ENCODE measurements around the gene LRIG1.
A peak's percentile ranks its signal among the peaks of the same experiment; 100 is the strongest.

The LRIG1 gene

DNA sequence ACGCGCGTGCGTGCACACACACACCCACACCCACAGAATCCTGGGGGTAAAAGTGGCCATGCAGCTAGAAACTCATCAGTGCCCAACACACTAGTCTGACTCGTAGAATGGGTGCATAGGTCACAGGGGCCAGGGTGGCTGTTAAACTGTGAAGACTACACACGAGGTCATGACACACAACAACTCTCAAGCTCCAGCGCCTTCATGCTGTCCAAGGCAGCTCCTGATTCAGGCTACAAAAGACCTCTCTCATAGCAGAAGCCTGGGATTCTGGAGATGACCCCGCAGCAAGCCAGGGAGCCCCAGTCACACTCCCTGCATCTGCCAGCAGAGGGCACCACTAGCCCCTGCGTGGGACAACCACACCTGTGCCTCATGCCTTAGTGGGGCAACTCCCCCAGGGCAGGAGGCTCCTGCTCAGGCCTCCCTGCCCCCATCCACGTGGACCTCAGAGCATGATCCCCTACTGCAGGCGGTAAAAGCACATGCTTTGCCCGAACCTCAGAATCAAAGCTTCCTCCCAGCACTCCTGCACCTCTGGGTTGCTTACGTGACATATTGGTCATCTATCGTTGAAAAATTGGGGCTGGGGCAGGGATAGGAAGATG is 93.1 kb downstream of the LRIG1 start:
- peak overlapping the region; percentile 16 for H3K27ac Mint-ChIP-seq
- H3K36me3 Mint-ChIP-seq, result peaks cover 2% of the 10 kb centered on the region
- peaks cover 2% of the 10 kb centered on the region for H3K4me1 Mint-ChIP-seq (ENCODE audit: low read depth)
- no peaks in the 10 kb centered on the region for H3K27me3 Mint-ChIP-seq
- no peak overlapping the region for H3K4me3 Mint-ChIP-seq
- H3K9me3 Mint-ChIP-seq (ENCODE audit: low read depth), result no peaks in the 10 kb centered on the region

- Mint-ChIP-seq H3K4me3 (no peak overlapping the region), H3K4me1 (ENCODE audit: low read depth) (peaks cover 2% of the 10 kb centered on the region), H3K27ac (no peak overlapping the region), H3K9me3 (ENCODE audit: low read depth) (no peaks in the 10 kb centered on the region), H3K27me3 (no peaks in the 10 kb centered on the region), H3K36me3 (peaks cover 2% of the 10 kb centered on the region)
Observed at GRCh38 chr3:66406831-66407610, 93.8 kb downstream of the LRIG1 start.

DNA sequence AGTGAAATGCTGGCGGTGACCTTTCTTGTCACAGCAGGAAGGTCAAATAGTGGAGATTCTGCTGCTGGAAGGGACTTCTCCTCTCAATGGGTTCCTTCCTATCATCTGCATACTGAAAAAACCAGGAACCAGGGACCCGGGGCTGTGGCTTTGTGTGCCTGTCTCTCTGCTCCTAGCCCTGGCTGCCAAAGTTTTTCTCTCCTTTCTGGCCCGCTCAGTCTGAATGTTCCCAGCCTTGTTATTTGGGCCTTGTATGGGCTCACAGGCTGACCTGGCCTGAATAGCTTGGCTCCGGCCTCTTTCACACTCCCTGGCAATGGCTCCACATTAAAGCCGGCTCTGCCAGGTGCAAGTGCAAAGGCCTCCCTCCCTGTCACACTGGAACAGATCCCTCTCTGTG is 94.7 kb downstream of the LRIG1 start:
- Mint-ChIP-seq H3K4me1 (ENCODE audit: low read depth) (no peaks in the 10 kb centered on the region), H3K27me3 (no peaks in the 10 kb centered on the region), H3K36me3 (peaks cover 2% of the 10 kb centered on the region), H3K9me3 (ENCODE audit: low read depth) (no peaks in the 10 kb centered on the region), H3K27ac (no peak overlapping the region), H3K4me3 (no peak overlapping the region)

DNA sequence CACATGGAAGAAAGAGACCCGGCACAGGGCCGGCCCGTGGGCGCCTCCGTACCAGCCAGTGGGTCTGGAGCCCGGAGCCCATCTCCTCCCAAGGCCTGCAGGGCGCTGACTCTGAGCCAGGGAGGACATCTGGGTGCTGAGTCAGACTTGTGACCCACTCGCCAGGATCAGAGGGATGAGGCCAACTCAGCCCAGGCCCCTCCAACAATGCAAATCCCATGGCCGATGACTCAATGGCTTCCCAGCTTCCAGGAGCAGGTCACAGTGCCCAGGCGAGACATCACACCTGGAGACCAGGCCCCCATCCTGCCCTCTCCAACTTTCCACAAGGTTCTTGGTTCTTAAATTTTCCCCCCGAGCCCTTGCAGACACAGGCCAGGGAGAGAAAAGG is 95.1 kb downstream of the LRIG1 start:
- Mint-ChIP-seq H3K4me1 (ENCODE audit: low read depth) (no peaks in the 10 kb centered on the region), H3K36me3 (peaks cover 2% of the 10 kb centered on the region), H3K27me3 (no peaks in the 10 kb centered on the region), H3K27ac (no peak overlapping the region), H3K4me3 (no peak overlapping the region), H3K9me3 (ENCODE audit: low read depth) (no peaks in the 10 kb centered on the region)

DNA sequence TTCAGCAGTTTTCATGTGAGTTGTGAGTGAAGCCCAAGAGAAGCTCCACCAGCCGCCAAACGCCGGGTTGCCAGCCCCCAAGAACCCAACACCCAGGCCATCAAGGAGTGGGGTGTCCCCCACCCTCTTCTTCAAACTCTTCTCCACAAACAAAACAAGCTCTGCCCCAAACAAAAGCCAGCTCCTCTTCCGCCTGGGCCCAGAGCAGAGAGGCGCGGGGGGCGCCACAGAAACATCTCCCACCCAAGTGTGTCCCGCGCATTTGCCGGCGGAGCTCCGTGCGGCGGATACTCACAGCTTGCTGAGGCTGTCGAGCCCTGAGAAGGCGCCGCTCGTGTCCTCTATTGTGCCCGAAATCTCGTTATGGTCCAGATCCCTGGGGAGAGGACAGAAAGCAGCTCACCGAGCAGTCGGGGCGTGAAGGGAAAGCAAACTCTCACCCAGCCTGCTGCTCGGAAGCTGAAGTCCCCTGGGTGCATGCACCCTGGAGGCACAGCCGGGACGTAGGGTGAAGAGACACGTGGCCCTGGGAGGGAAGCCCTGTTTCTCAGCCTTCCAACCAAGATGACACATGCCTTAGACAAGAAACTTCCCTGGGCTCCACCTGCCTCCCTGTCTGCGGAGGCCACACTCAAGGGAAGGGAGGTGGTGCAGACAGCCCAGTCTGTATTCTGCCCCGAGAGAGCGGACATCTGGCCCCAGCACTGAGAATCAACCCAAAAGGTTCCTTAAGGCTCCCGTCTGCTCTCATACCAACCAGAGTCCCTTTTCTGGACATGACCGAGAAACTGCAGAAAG is 95.7 kb downstream of the LRIG1 start:
- Mint-ChIP-seq H3K36me3 (peaks cover 2% of the 10 kb centered on the region), H3K4me1 (ENCODE audit: low read depth) (no peaks in the 10 kb centered on the region), H3K27me3 (no peaks in the 10 kb centered on the region), H3K27ac (no peak overlapping the region), H3K4me3 (no peak overlapping the region), H3K9me3 (ENCODE audit: low read depth) (no peaks in the 10 kb centered on the region)

DNA sequence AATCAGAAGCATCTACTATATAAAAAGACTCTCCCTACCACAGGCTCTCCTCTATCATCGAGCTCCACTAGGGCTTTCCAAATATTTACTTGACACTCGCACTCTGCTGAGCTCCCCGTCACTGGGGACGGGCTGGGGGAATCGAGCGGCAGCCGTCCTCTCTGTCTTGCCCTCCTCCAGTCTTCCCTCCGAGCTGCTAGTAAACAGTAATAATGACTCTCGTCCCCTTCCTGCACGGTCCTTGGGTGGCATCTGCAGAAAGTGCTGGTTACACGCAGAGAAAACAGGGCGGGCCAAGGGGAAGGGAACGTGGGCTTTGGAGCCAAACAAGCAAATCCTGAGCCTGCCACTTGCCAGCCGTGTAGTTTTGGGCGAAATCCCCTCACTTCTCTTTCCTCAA is 96.6 kb downstream of the LRIG1 start:
- no peak overlapping the region for H3K4me3 Mint-ChIP-seq
- H3K36me3 Mint-ChIP-seq, result peaks cover 2% of the 10 kb centered on the region

GRCh38 chr3:66403323-66403990 is 97.4 kb downstream of the LRIG1 start:
- Mint-ChIP-seq H3K36me3 (peaks cover 2% of the 10 kb centered on the region), H3K27me3 (no peaks in the 10 kb centered on the region), H3K4me3 (no peak overlapping the region), H3K4me1 (ENCODE audit: low read depth) (no peaks in the 10 kb centered on the region), H3K9me3 (ENCODE audit: low read depth) (no peaks in the 10 kb centered on the region), H3K27ac (no peak overlapping the region)

More for the DNA sequence above, 96.6 kb downstream of the LRIG1 start:
- no peaks in the 10 kb centered on the region for H3K27me3 Mint-ChIP-seq
- H3K4me1 Mint-ChIP-seq (ENCODE audit: low read depth), result no peaks in the 10 kb centered on the region
- H3K9me3 Mint-ChIP-seq (ENCODE audit: low read depth), result no peaks in the 10 kb centered on the region
- H3K27ac Mint-ChIP-seq, result no peak overlapping the region

DNA sequence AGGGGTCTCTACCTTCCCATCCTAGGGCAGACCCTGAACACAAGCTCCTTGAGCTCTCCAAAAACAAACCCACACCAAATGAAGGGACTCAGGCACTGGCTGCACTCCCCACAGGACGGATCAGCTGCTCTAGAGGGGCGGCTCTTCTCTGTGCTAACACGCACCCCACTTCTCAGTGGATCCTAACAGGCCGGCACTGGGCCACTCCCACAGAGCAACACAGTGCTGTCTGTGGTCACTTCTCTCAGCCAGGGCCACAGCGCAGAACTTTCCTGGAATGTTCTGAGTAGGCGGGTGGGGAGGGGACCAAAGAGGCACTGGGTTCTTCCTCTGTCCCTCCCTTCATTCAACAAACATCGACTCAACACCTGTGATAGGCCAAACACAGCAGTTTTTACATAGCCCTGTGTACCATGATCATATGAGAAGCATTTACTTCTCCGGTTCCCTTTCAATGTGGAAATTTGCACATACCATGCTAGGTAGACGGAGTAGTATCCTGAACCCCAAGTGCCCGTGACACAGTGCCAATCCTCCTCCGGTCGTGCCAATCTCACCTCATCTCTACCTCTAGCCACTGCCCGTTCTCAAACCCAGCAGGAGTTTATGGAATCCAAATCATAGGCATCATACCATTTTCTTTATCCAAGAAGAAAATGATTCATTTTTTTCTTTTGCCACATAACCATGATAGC is 98.1 kb downstream of the LRIG1 start:
- Mint-ChIP-seq H3K27ac (no peak overlapping the region), H3K27me3 (no peaks in the 10 kb centered on the region), H3K9me3 (ENCODE audit: low read depth) (no peaks in the 10 kb centered on the region), H3K4me1 (ENCODE audit: low read depth) (no peaks in the 10 kb centered on the region), H3K36me3 (peaks cover 2% of the 10 kb centered on the region), H3K4me3 (no peak overlapping the region)

DNA sequence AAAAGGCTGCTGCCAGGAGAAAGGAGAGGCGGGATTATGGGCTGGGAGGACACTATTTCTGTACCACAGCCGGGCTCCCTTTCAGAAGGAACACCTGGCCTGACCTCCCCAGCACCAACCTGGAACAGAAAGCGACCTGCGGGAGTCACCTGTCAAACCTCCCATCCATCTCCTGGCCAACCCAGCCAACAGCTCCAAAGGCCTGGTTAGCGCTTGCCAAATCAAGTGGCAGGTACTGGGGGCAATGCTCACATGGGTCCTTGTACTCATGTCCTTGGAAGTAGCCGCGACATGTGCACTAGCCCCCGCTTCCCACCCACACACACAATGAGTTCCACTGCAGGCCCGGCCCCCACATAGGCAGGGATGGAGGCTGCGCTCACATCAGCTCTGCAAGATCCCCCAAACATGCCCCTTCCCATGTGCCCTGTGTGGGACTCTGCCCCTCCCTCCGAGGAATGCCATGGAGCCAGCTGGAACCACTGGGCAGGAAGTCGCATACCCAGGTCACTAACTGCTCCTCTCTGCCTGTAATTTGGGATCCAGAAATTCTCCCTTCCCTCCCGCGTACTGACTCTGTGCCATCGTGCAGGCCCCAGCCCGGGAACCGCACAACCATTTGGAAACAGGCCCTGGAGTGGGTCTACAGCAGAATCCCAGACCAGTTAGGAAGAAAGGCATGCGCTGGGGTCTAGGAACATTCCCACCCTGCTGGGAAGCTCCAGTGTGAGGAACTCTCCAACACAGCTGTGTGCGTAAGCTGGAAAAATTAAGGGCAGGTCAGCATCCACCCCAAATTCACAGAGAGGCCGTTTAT is 98.9 kb downstream of the LRIG1 start:
- no peak overlapping the region for H3K27ac Mint-ChIP-seq
- H3K27me3 Mint-ChIP-seq, result no peaks in the 10 kb centered on the region
- H3K36me3 Mint-ChIP-seq, result peaks cover 2% of the 10 kb centered on the region
- H3K9me3 Mint-ChIP-seq (ENCODE audit: low read depth), result no peaks in the 10 kb centered on the region
- H3K4me3 Mint-ChIP-seq, result no peak overlapping the region
- no peaks in the 10 kb centered on the region for H3K4me1 Mint-ChIP-seq (ENCODE audit: low read depth)

DNA sequence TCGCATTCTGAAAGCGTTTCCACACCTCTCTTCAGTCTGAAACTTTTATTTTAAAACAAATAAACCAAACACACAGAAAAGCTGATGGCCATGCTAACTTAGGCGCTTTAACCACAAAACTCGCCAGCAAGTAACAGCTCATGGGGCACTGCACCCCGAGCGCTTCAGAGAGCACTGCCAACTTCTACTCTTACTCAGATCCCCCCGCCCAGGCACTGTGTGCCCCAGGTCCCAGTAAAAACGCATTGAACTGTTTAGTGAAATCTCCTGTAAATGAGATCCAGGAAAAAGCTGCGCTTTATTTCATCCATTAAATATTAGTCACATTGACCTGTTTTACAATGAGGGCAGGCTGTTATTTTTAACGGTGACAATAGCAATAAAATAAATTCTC is 99.7 kb downstream of the LRIG1 start:
- Mint-ChIP-seq H3K36me3 (peaks cover 2% of the 10 kb centered on the region), H3K4me3 (no peak overlapping the region), H3K27ac (no peak overlapping the region)

DNA sequence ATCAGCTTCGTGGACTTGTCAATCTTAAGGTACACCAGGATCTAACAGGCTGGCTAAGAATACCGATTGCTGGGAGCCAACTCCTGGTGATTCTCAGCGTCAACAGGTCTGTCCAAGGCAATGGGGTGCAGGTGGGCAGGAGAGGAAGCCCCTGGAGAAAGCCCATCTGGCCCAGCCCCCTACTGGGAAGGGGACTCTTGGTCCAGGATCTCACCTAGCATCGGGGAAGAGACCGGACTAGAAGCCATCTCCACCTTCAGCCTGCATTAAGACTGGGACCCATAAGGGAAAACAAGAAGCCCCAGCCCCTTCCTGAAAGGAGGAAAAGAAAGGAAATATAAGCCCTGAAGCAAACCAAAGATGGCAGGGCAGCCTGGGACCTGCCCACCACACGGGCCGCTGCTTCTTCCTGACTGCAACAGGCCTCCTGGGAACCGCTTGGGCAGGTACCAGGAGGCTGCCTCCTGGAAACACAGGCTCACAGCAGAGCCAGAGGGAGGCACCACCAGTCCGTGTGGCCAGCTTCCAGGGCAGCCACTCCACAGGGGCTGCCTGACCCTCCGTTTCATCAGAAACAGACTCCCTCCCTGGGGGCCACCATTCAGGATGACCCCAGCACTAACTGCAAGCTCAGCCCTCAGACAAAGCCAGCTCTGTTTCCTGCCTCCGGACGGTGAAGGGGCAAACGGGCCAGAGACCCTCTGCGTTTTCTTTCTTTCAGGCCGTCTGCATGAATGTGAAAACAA is 100.2 kb downstream of the LRIG1 start:
- H3K4me3 Mint-ChIP-seq, result no peak overlapping the region
- H3K9me3 Mint-ChIP-seq (ENCODE audit: low read depth), result no peaks in the 10 kb centered on the region
- H3K27me3 Mint-ChIP-seq, result no peaks in the 10 kb centered on the region
- H3K4me1 Mint-ChIP-seq (ENCODE audit: low read depth), result no peaks in the 10 kb centered on the region
- H3K27ac Mint-ChIP-seq, result no peak overlapping the region
- peaks cover 2% of the 10 kb centered on the region for H3K36me3 Mint-ChIP-seq

More for the DNA sequence above, 99.7 kb downstream of the LRIG1 start:
- H3K9me3 Mint-ChIP-seq (ENCODE audit: low read depth), result no peaks in the 10 kb centered on the region
- no peaks in the 10 kb centered on the region for H3K4me1 Mint-ChIP-seq (ENCODE audit: low read depth)
- H3K27me3 Mint-ChIP-seq, result no peaks in the 10 kb centered on the region

DNA sequence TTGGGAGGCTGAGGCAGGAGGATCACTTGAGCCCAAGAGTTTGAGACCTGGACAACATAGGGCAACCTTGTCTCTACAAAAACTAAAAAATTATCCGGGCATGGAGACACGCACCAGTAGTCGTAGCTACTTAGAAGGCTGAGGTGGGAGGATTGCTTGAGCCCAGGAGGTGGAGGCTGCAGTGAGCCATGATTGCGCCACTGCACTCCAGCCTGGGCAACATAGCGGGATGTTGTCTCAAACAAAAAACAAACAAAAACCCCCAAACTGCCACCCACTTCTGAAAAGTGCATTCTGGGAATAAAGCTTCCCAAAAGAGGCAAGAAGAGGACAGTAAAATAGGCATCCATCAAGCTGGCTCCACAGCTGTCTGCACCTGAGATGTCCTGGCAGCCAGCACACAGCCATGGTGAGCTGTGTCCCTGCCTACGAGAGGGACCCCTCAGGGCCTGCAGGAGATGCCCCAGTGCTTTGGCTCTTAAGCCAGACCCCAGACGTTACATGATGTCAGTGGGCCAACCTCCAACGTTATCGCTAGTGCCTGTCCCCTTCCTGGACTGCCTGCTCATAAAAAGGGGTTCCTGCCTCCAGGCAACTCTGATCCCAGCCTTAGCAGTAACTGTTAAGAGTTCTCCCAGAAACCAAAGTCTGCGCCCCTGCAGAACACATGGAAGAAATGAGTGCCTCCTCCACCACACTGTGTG is 101.1 kb downstream of the LRIG1 start:
- Mint-ChIP-seq H3K9me3 (ENCODE audit: low read depth) (no peaks in the 10 kb centered on the region), H3K27ac (no peak overlapping the region), H3K4me3 (no peak overlapping the region), H3K27me3 (no peaks in the 10 kb centered on the region), H3K36me3 (peaks cover 4% of the 10 kb centered on the region), H3K4me1 (ENCODE audit: low read depth) (peaks cover 4% of the 10 kb centered on the region)

All from activated naive CD8-positive, alpha-beta T cell (primary cell).